OCI-LY1 (cell line): Measurements from ENCODE around the gene RAD51B.

ENCODE experiments used
- EZH2 ChIP-seq: fragments of 200-600 bp; sonication (generic), shearing (Covaris generic); IDR thresholded peaks from 2 replicates; pipeline ENCODE4 v1.8.0; 2017; ENCODE audit warnings: borderline replicate concordance, mixed run types, mild to moderate bottlenecking, antibody characterized with exemption, low read length, moderate library complexity, mixed read lengths
- TF ChIP-seq, protein P1 (sequence below): fragments of 200-600 bp; sonication (generic), shearing (Covaris generic); IDR thresholded peaks from 2 replicates; pipeline ENCODE4 v1.5.1; 2017; ENCODE audit warnings: mild to moderate bottlenecking, antibody characterized with exemption, low read length, moderate library complexity, mixed read lengths

- TF ChIP-seq, protein P1, sequence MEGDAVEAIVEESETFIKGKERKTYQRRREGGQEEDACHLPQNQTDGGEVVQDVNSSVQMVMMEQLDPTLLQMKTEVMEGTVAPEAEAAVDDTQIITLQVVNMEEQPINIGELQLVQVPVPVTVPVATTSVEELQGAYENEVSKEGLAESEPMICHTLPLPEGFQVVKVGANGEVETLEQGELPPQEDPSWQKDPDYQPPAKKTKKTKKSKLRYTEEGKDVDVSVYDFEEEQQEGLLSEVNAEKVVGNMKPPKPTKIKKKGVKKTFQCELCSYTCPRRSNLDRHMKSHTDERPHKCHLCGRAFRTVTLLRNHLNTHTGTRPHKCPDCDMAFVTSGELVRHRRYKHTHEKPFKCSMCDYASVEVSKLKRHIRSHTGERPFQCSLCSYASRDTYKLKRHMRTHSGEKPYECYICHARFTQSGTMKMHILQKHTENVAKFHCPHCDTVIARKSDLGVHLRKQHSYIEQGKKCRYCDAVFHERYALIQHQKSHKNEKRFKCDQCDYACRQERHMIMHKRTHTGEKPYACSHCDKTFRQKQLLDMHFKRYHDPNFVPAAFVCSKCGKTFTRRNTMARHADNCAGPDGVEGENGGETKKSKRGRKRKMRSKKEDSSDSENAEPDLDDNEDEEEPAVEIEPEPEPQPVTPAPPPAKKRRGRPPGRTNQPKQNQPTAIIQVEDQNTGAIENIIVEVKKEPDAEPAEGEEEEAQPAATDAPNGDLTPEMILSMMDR: no peak
- no peak for TF ChIP-seq EZH2
These were observed 656.2 kb downstream of the RAD51B start for GRCh38 chr14:68475802-68476201.
